Measurements from ENCODE around the gene DCAF8L2.
"Not testable (repeated sequence)": the region's sequence is repeated elsewhere in the genome, so short reads cannot be mapped to it uniquely, and the experiment has no call there.

DCAF8L2 gene

GRCh38 chrX:27694667-27695066 lies 104.5 kb downstream of the DCAF8L2 start:
- TF ChIP-seq CTCF (IDR thresholded peaks at IDR 0.05; ENCODE audit: insufficient read depth, low read depth, low read length, missing control alignments), result no peak
- DNase-seq (ENCODE audit: low read depth), result no peak
- H3K4me3 ChIP-seq (ENCODE audit: low read length), result no peak overlapping the region

- H3K4me3 ChIP-seq (ENCODE audit: low read length), result no peak overlapping the region
- TF ChIP-seq CTCF (IDR thresholded peaks at IDR 0.05; ENCODE audit: insufficient read depth, low read depth, low read length, missing control alignments), result no peak
- no peak for DNase-seq (ENCODE audit: low read depth)
These were observed 116.4 kb downstream of the DCAF8L2 start for GRCh38 chrX:27706526-27706925.

GRCh38 chrX:27715610-27716009 lies 125.5 kb downstream of the DCAF8L2 start:
- H3K4me3 ChIP-seq (ENCODE audit: low read length), result no peak overlapping the region
- no peak for DNase-seq (ENCODE audit: low read depth)
- TF ChIP-seq CTCF (IDR thresholded peaks at IDR 0.05; ENCODE audit: insufficient read depth, low read depth, low read length, missing control alignments), result no peak

GRCh38 chrX:27728291-27728690 lies 138.1 kb downstream of the DCAF8L2 start:
- peak; percentile 62 for DNase-seq (ENCODE audit: low read depth)
- H3K4me3 ChIP-seq (ENCODE audit: low read length), result no peak overlapping the region
- no peak for TF ChIP-seq CTCF (IDR thresholded peaks at IDR 0.05; ENCODE audit: insufficient read depth, low read depth, low read length, missing control alignments)

- no peak for DNase-seq (ENCODE audit: low read depth)
- no peak for TF ChIP-seq CTCF (IDR thresholded peaks at IDR 0.05; ENCODE audit: insufficient read depth, low read depth, low read length, missing control alignments)
- H3K4me3 ChIP-seq (ENCODE audit: low read length), result no peak overlapping the region
These were observed 141.8 kb downstream of the DCAF8L2 start for GRCh38 chrX:27731962-27732361.

- no peak overlapping the region for H3K4me3 ChIP-seq (ENCODE audit: low read length)
- TF ChIP-seq CTCF (IDR thresholded peaks at IDR 0.05; ENCODE audit: insufficient read depth, low read depth, low read length, missing control alignments), result no peak
- no peak for DNase-seq (ENCODE audit: low read depth)
These were observed 145.8 kb downstream of the DCAF8L2 start for GRCh38 chrX:27735914-27736313.

GRCh38 chrX:27740933-27741332 lies 150.8 kb downstream of the DCAF8L2 start:
- no peak for DNase-seq (ENCODE audit: low read depth)
- no peak overlapping the region for H3K4me3 ChIP-seq (ENCODE audit: low read length)
- TF ChIP-seq CTCF (IDR thresholded peaks at IDR 0.05; ENCODE audit: insufficient read depth, low read depth, low read length, missing control alignments), result no peak

- not testable (repeated sequence) for H3K4me3 ChIP-seq (ENCODE audit: low read length); DNase-seq (ENCODE audit: low read depth)
These were observed 153.4 kb downstream of the DCAF8L2 start for GRCh38 chrX:27743521-27743920.
